ENCODE data around the gene UBE2J2.

The UBE2J2 gene

GRCh38 chr1:1295154-1295923 lies 21.7 kb upstream of the UBE2J2 start:
- DNase-seq = no peak

- DNase-seq = no peak
Observed at GRCh38 chr1:1294250-1294890, 20.7 kb upstream of the UBE2J2 start.

GRCh38 chr1:1293263-1294249 lies 19.9 kb upstream of the UBE2J2 start:
- DNase-seq = no peak

DNA sequence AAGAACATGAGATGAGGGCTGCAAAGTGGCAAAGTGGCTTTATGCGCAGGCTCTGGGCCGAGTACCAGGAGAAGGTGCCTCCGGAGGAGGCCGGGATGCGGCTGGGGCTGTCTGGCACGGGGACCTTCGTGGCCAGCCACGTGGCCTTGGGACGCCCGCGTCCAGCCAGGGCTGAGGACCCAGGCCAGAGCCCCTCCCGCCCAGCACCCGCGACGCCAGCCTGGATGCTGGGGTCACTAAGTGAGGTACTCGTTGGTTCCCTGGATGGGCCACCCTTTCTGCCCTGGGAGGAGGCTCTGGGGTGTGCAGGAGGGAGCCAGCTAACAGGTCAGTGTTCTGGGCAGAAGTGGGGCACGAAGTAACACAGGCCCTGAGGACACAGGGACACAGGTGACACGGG lies 19.2 kb upstream of the UBE2J2 start:
- DNase-seq = no peak

DNA sequence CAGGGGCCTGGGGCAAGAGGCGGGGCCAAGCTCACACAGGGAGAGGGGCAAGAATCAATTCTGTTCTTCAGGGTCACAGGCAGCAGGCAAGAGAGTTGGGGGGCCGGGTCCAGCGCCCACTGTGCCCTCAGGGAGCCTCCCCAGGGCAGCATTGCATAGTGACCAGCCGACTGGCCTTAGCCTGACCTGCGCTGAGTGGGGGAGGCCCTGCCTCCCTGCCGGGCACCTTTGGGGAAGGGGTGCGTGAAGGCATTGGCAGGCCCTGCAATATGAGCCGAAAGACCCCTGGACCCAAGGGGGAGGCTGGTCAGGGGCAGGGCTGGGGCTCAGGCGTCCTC lies 18.8 kb upstream of the UBE2J2 start:
- no peak for DNase-seq

- peak; percentile 68 for DNase-seq
Observed at GRCh38 chr1:1291548-1292441, 18.1 kb upstream of the UBE2J2 start.

DNA sequence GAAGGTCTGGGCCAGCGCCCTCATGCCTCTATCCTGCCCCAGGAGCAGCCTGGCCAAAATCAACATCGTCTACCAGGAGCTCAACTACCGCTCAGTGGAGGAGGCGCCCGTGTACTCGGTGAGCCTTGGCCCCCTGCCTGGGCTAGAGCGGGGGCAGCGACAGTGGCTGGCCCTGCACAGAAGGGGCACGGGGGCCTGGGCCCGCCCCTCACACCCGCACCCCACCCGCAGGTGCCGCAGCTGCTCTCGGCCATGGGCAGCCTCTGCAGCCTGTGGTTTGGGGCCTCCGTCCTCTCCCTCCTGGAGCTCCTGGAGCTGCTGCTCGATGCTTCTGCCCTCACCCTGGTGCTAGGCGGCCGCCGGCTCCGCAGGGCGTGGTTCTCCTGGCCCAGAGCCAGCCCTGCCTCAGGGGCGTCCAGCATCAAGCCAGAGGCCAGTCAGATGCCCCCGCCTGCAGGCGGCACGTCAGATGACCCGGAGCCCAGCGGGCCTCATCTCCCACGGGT lies 17.4 kb upstream of the UBE2J2 start:
- DNase-seq = no peak

DNA sequence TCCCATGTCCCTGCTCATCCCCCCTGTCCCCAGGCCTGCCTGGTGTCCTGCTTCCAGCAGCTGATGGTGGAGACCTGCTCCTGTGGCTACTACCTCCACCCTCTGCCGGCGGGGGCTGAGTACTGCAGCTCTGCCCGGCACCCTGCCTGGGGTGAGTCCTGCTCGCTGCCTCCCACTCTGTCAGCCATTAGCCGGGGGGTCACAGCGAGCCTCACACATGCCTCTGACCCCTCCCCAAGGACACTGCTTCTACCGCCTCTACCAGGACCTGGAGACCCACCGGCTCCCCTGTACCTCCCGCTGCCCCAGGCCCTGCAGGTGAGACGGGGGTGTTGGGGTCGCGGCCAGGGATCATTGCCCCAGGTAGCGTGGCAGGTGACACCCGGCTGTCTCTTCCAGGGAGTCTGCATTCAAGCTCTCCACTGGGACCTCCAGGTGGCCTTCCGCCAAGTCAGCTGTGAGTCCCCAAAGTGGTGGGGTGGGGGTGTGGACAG lies 16.6 kb upstream of the UBE2J2 start:
- peak; percentile 9 for DNase-seq

DNA sequence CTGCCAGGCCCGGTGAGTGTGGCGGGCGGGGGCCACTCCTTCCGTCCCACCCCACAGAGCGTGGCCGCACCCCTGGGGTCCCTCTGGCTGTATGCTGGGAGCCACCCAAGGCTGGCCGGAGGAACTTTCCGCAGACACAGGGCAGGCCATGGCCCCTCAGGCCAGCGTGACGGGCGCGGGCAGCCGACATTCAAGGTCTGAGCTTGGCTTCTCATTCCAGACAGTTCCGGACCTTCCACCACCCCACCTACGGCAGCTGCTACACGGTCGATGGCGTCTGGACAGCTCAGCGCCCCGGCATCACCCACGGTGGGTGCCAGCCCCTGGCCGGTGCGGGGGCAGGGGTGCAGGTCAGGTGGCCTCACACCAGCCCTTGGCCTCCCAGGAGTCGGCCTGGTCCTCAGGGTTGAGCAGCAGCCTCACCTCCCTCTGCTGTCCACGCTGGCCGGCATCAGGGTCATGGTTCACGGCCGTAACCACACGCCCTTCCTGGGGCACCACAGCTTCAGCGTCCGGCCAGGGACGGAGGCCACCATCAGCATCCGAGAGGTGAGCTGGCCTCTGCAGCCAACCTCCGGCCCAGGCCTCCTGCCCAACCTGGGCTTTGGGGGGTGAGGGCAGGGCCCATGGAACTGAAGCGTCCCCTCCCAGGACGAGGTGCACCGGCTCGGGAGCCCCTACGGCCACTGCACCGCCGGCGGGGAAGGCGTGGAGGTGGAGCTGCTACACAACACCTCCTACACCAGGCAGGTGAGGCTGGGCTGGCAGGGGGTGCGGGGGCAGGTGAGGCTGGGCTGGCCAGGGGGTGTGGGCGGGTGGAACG lies 13.8 kb upstream of the UBE2J2 start:
- no peak for DNase-seq

DNA sequence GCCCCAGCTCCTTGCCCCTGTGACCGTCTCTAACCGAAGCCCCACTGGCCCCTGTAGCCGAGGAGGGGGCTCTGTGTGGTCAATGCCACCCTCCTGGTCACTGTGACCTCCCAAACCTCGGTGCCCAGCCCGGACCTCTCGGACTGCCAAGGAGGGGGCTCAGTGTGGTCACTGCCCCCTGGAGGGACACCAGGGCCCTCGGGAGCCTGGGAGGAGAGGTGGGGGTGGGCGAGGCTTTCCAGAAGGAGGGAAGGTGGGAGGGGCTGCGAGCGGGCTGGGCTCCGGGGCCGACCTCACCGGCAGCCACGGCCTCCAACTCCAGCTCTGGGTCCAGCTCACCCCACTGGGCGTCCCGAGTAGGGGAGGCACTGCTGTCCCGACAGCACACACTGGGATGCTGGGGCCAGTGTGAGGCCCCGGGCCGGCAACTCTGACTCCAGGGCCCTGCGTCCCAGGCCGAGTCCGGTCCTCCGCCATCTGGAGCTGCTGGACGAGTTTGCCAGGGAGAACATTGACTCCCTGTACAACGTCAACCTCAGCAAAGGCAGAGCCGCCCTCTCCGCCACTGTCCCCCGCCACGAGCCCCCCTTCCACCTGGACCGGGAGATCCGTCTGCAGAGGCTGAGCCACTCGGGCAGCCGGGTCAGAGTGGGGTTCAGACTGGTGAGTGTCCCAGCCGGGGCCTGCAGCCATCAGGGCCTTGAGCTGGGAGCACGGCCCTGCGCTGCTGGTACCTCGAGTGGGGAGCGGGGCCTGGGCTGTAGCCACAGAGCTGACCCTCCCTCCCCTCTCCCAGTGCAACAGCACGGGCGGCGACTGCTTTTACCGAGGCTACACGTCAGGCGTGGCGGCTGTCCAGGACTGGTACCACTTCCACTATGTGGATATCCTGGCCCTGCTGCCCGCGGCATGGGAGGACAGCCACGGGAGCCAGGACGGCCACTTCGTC lies 12.9 kb upstream of the UBE2J2 start:
- no peak for DNase-seq

GRCh38 chr1:1285611-1286311 lies 12.1 kb upstream of the UBE2J2 start:
- DNase-seq = no peak

DNA sequence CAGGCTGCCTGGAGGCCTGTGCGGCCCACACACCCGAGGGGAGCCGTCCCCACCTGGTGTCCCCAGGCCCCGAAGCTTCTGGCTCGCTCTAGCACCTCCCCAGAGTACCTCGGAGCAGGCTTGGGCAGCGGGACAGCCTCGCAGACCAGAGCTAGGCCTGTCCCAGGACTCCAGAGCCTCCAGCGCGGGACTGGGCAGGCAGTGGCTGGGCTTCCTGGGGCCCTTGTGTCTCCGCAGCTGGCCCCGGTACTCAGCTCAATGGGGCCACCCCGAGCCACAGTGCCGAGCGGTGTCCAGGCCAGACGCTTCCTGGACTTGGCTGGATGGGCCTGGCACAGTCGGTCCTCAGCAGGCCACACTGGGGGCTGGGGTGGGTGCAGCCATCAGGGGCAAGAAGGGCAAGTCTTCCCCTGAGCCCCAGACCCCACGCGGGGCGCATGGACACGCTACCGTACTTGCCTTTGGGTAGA lies 11.5 kb upstream of the UBE2J2 start:
- no peak for DNase-seq

DNA sequence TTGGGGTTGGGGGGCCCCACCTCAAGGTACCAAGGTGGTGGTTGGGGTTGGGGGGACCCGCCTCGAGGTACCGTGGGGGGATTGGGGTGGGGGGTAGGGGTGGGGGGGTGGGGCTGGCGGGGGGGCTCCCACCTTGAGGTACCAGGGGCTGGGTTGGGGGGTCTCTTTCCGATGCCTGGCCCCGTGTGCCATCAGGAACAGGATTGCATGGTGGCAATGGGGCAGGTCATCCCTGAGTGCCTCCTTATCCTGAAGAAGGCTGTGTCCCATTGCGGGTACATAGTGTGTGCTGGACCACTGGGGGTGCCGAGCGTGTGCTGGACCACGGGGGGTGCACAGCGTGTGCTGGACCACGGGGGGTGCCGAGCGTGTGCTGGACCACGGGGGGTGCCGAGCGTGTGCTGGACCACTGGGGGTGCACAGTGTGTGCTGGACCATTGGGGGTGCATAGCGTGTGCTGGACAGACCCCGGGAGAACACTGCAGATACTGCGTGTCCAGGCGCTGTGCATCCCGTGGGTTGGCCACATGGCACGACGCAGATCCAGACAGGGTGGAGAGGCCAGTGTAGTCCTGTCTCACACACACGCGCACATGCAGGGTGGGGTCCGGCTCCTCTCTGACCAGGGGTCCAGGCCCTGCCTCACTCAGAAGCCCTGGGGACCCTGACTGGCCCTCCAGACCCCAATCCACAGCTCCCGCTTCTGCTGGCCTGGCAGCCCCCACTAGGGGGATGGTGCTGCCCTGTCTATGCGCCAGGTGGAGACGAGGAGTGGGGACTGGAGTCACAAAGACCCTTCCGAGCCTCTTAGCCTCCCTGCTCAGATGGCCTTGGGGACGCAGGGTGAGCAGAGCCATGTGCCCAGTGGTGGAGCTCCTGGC lies 10.8 kb upstream of the UBE2J2 start:
- no peak for DNase-seq

GRCh38 chr1:1283821-1284220 lies 10.2 kb upstream of the UBE2J2 start:
- DNase-seq = no peak

DNA sequence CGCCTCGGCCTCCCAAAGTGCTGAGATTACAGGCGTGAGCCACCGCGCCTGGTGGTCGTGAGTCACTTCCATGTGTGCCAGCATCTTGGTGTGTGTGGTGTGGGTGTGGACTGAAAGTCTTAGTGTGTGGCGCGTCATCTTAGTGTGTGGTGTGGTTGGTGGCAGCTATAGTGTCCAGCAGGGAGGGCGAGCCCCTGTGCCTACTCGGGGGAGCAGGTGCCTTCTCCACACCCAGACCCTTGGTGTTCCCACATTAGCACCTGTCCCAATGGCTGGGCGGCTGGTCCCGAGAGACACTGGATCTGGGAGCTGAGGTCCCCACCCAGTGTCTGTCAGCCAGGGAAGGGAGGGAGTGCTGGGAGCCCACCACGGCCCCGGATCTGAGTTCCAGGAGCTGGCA lies 9.3 kb upstream of the UBE2J2 start:
- DNase-seq = no peak

- no peak for DNase-seq
Observed at GRCh38 chr1:1281533-1282321, 8.1 kb upstream of the UBE2J2 start.

- no peak for DNase-seq
Observed at GRCh38 chr1:1280782-1281481, 7.3 kb upstream of the UBE2J2 start.

Data from NCI-H187 treated with DMSO at 0.1 percent for 48 hours (cell line).